GM12878 (cell line): Measurements from ENCODE around the gene LRRC2.
A peak's percentile ranks its signal among the peaks of the same experiment; 100 is the strongest.

Experiments used
- CHD1 ChIP-seq: IDR thresholded peaks from 2 replicates; pipeline ENCODE4 v1.6.1; 2012; ENCODE audit warnings: low read depth, low read length, improper control_type of control experiment
- CHD2 ChIP-seq: IDR thresholded peaks from 2 replicates; pipeline ENCODE4 v1.6.1; 2011; ENCODE audit warnings: low read depth, low read length, improper control_type of control experiment, borderline replicate concordance
- JUND ChIP-seq: IDR thresholded peaks from 2 replicates; pipeline ENCODE4 v1.6.1; 2012; ENCODE audit warnings: low read depth, mild to moderate bottlenecking, low read length, improper control_type of control experiment, moderate library complexity
- NR2F1 ChIP-seq: fragments of 450-650 bp; conservative IDR thresholded peaks from 2 replicates; pipeline ENCODE4 v1.6.1; 2017; ENCODE audit warnings: mild to moderate bottlenecking
- POLR2AphosphoS2 ChIP-seq: IDR thresholded peaks from 2 replicates; pipeline ENCODE4 v1.6.1; 2011; ENCODE audit warnings: low read depth, mild to moderate bottlenecking, low read length, improper control_type of control experiment, moderate library complexity
- POLR2AphosphoS5 ChIP-seq: IDR thresholded peaks from 2 replicates; pipeline ENCODE4 v1.6.1; 2011; ENCODE audit warnings: mild to moderate bottlenecking, low read length, inconsistent platforms
- TF ChIP-seq, protein P1 (sequence below), 3 experiments: IDR thresholded peaks in 2 of 3; conservative IDR thresholded peaks in 1 of 3; 2 replicates each; pipeline ENCODE4 v1.5.1; 2011; ENCODE audit warnings: low read depth in 3 of 3, low read length in 3 of 3, mild to moderate bottlenecking in 3 of 3, control low read depth in 2 of 3, moderate library complexity in 2 of 3, inconsistent platforms in 1 of 3, mixed read lengths in 1 of 3; ENCODE audit not compliant: control insufficient read depth in 2 of 3, insufficient read depth in 1 of 3; ENCODE audit errors: extremely low read depth in 1 of 3
- TF ChIP-seq, protein P2 (sequence below): IDR thresholded peaks from 2 replicates; pipeline ENCODE4 v1.6.1; 2012; ENCODE audit warnings: mild to moderate bottlenecking, low read depth, low read length
- TF ChIP-seq, protein P3 (sequence below): fragments of 450-650 bp; IDR thresholded peaks from 2 replicates; pipeline ENCODE4 v1.6.1; 2017; ENCODE audit warnings: mild to moderate bottlenecking, moderate library complexity
- TF ChIP-seq, protein P4 (sequence below): IDR thresholded peaks from 2 replicates; pipeline ENCODE4 v1.6.1; 2012; ENCODE audit warnings: low read depth, low read length, improper control_type of control experiment
- TF ChIP-seq, protein P5 (sequence below): fragments of 450-650 bp; IDR thresholded peaks from 2 replicates; pipeline ENCODE4 v1.6.1; 2018; ENCODE audit warnings: borderline replicate concordance, mild to moderate bottlenecking; ENCODE audit not compliant: partially characterized antibody

DNA sequence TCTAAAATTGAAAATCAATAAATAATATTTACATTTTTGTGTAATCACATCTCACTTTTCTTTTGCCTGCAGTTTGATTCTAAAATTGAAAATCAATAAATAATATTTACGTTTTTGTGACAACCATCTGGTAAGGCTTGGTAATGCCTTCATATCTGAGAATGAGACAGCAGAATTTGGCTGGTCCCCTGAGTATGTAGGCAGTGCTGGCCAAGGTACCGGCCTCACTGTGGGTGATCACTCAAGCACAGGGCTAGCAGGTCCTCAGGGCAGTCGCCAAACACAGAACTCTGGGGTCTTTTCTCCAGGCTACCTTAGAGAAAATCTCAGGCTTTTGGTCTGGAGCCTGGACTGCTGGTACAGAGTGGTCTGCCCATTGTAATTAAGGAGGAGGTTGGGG is 42.1 kb downstream of the LRRC2 start:
- TF ChIP-seq POLR2AphosphoS2, result no peak
- TF ChIP-seq CHD1, result no peak
- TF ChIP-seq, protein P1, sequence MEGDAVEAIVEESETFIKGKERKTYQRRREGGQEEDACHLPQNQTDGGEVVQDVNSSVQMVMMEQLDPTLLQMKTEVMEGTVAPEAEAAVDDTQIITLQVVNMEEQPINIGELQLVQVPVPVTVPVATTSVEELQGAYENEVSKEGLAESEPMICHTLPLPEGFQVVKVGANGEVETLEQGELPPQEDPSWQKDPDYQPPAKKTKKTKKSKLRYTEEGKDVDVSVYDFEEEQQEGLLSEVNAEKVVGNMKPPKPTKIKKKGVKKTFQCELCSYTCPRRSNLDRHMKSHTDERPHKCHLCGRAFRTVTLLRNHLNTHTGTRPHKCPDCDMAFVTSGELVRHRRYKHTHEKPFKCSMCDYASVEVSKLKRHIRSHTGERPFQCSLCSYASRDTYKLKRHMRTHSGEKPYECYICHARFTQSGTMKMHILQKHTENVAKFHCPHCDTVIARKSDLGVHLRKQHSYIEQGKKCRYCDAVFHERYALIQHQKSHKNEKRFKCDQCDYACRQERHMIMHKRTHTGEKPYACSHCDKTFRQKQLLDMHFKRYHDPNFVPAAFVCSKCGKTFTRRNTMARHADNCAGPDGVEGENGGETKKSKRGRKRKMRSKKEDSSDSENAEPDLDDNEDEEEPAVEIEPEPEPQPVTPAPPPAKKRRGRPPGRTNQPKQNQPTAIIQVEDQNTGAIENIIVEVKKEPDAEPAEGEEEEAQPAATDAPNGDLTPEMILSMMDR (IDR thresholded peaks at IDR 0.05 in 2 of 3, conservative IDR thresholded peaks at IDR 0.05 in 1 of 3; ENCODE audit: control insufficient read depth in 2 of 3, extremely low read depth in 1 of 3, insufficient read depth in 1 of 3, low read depth in 3 of 3, low read length in 3 of 3), result no peak
- TF ChIP-seq, protein P2, sequence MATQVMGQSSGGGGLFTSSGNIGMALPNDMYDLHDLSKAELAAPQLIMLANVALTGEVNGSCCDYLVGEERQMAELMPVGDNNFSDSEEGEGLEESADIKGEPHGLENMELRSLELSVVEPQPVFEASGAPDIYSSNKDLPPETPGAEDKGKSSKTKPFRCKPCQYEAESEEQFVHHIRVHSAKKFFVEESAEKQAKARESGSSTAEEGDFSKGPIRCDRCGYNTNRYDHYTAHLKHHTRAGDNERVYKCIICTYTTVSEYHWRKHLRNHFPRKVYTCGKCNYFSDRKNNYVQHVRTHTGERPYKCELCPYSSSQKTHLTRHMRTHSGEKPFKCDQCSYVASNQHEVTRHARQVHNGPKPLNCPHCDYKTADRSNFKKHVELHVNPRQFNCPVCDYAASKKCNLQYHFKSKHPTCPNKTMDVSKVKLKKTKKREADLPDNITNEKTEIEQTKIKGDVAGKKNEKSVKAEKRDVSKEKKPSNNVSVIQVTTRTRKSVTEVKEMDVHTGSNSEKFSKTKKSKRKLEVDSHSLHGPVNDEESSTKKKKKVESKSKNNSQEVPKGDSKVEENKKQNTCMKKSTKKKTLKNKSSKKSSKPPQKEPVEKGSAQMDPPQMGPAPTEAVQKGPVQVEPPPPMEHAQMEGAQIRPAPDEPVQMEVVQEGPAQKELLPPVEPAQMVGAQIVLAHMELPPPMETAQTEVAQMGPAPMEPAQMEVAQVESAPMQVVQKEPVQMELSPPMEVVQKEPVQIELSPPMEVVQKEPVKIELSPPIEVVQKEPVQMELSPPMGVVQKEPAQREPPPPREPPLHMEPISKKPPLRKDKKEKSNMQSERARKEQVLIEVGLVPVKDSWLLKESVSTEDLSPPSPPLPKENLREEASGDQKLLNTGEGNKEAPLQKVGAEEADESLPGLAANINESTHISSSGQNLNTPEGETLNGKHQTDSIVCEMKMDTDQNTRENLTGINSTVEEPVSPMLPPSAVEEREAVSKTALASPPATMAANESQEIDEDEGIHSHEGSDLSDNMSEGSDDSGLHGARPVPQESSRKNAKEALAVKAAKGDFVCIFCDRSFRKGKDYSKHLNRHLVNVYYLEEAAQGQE, result peak; percentile 42; the same call in 1 of the 2 replicates
- TF ChIP-seq, protein P3, sequence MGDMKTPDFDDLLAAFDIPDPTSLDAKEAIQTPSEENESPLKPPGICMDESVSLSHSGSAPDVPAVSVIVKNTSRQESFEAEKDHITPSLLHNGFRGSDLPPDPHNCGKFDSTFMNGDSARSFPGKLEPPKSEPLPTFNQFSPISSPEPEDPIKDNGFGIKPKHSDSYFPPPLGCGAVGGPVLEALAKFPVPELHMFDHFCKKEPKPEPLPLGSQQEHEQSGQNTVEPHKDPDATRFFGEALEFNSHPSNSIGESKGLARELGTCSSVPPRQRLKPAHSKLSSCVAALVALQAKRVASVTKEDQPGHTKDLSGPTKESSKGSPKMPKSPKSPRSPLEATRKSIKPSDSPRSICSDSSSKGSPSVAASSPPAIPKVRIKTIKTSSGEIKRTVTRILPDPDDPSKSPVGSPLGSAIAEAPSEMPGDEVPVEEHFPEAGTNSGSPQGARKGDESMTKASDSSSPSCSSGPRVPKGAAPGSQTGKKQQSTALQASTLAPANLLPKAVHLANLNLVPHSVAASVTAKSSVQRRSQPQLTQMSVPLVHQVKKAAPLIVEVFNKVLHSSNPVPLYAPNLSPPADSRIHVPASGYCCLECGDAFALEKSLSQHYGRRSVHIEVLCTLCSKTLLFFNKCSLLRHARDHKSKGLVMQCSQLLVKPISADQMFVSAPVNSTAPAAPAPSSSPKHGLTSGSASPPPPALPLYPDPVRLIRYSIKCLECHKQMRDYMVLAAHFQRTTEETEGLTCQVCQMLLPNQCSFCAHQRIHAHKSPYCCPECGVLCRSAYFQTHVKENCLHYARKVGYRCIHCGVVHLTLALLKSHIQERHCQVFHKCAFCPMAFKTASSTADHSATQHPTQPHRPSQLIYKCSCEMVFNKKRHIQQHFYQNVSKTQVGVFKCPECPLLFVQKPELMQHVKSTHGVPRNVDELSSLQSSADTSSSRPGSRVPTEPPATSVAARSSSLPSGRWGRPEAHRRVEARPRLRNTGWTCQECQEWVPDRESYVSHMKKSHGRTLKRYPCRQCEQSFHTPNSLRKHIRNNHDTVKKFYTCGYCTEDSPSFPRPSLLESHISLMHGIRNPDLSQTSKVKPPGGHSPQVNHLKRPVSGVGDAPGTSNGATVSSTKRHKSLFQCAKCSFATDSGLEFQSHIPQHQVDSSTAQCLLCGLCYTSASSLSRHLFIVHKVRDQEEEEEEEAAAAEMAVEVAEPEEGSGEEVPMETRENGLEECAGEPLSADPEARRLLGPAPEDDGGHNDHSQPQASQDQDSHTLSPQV, result no peak
- no peak for TF ChIP-seq JUND
- TF ChIP-seq NR2F1, result no peak
- TF ChIP-seq, protein P4, sequence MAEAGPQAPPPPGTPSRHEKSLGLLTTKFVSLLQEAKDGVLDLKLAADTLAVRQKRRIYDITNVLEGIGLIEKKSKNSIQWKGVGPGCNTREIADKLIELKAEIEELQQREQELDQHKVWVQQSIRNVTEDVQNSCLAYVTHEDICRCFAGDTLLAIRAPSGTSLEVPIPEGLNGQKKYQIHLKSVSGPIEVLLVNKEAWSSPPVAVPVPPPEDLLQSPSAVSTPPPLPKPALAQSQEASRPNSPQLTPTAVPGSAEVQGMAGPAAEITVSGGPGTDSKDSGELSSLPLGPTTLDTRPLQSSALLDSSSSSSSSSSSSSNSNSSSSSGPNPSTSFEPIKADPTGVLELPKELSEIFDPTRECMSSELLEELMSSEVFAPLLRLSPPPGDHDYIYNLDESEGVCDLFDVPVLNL, result no peak
- TF ChIP-seq CHD2, result no peak
- TF ChIP-seq, protein P5, sequence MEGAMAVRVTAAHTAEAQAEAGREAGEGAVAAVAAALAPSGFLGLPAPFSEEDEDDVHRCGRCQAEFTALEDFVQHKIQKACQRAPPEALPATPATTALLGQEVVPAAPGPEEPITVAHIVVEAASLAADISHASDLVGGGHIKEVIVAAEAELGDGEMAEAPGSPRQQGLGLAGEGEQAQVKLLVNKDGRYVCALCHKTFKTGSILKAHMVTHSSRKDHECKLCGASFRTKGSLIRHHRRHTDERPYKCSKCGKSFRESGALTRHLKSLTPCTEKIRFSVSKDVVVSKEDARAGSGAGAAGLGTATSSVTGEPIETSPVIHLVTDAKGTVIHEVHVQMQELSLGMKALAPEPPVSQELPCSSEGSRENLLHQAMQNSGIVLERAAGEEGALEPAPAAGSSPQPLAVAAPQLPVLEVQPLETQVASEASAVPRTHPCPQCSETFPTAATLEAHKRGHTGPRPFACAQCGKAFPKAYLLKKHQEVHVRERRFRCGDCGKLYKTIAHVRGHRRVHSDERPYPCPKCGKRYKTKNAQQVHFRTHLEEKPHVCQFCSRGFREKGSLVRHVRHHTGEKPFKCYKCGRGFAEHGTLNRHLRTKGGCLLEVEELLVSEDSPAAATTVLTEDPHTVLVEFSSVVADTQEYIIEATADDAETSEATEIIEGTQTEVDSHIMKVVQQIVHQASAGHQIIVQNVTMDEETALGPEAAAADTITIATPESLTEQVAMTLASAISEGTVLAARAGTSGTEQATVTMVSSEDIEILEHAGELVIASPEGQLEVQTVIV, result no peak
- TF ChIP-seq POLR2AphosphoS5, result no peak
